ENCODE measurements around the gene KRTAP6-2. TPM values are rescaled to one million over a fixed set of nuclear protein-coding genes. Genes with fewer than 3 reads are reported as not detected.

The KRTAP6-2 gene
- total and polyA plus RNA-seq, 2 experiments from 2014 or later, result not detected

- TF ChIP-seq ZNF462 (CRISPR knock-in tag; IDR thresholded peaks at IDR 0.05) (no peak), NANOG (IDR thresholded peaks at IDR 0.05; ENCODE audit: borderline replicate concordance) (no peak), ZNF331 (CRISPR knock-in tag; IDR thresholded peaks at IDR 0.05; ENCODE audit: low read depth) (no peak), STAT1 (IDR thresholded peaks at IDR 0.05; ENCODE audit: unreplicated experiment) (no peak), EZH2phosphoT487 (IDR thresholded peaks at IDR 0.05; ENCODE audit: unreplicated experiment) (no peak), JUNB (IDR thresholded peaks at IDR 0.05; ENCODE audit: unreplicated experiment) (no peak), REST (IDR thresholded peaks at IDR 0.05; ENCODE audit: unreplicated experiment) (no peak)
Observed at GRCh38 chr21:30612132-30612531, 13.4 kb upstream of the KRTAP6-2 start (continued).

All from GM23338 (cell line).